T-cell (primary cell): ENCODE data around the gene AP1G1. TPM values are rescaled to one million over a fixed set of nuclear protein-coding genes. Genes with fewer than 3 reads are reported as not detected.
A peak's percentile ranks its signal among the peaks of the same experiment; 100 is the strongest.

Experiments used
- ATAC-seq, 4 experiments: fragments of 200-7000 bp in 3 of 4; fragments of 150-1000 bp in 1 of 4; cut with Tn5 transposase; replicated peaks in 1 of 4; 1 replicate in 3 of 4; 2 replicates in 1 of 4; pipeline ENCODE4 v1.10.0; 2021; ENCODE audit warnings: moderate library complexity in 3 of 4, mild to moderate bottlenecking in 2 of 4, moderate number of reproducible peaks in 1 of 4
- CTCF ChIA-PET, 2 donors: fragments of 300-600 bp; sonication (Branson Sonifier 250); formaldehyde crosslinking; loops; one replicate each; lab custom pipeline; 2022; ENCODE audit warnings: antibody characterized with exemption in 2 of 2; lab: Charles Lee
- POLR2A ChIA-PET, 2 donors: fragments of 300-600 bp; sonication (Branson Sonifier 250); formaldehyde crosslinking; loops; one replicate each; lab custom pipeline; 2022; ENCODE audit warnings: antibody characterized with exemption in 2 of 2; lab: Charles Lee
- DNase-seq, 35 experiments: peaks; one replicate each; pipeline versions ENCODE4 v3.0.0 to v3.0.0-alpha.2; 2013 to 2023
- H3K27ac ChIP-seq: one replicate; pipeline ENCODE4 v1.5.1; 2013; ENCODE audit warnings: low read length
- H3K27me3 ChIP-seq, 2 experiments: replicated peaks in 1 of 2; 1 replicate in 1 of 2; 2 replicates in 1 of 2; pipeline versions ENCODE4 v1.6.1 to v1.7.0; 2013; ENCODE audit warnings: low read length in 1 of 2, mixed read lengths in 1 of 2; ENCODE audit not compliant: control insufficient read depth in 2 of 2, insufficient read depth in 2 of 2; ENCODE audit errors: extremely low read depth in 1 of 2
- H3K36me3 ChIP-seq, 2 donors: 1 replicate in 1 of 2; 2 replicates in 1 of 2; pipeline versions ENCODE4 v1.6.1 to v1.7.0; 2013; ENCODE audit warnings: low read length in 1 of 2; ENCODE audit not compliant: control insufficient read depth in 2 of 2, insufficient read depth in 1 of 2; ENCODE audit errors: extremely low read depth in 1 of 2
- H3K4me1 ChIP-seq, 2 experiments: 1 replicate in 1 of 2; 2 replicates in 1 of 2; pipeline versions ENCODE4 v1.6.1 to v1.7.0; 2013; ENCODE audit warnings: low read length in 2 of 2, mixed read lengths in 1 of 2; ENCODE audit not compliant: insufficient read depth in 2 of 2, control insufficient read depth in 1 of 2; ENCODE audit errors: extremely low read depth in 1 of 2
- H3K4me3 ChIP-seq, 2 donors: 1 replicate in 1 of 2; 2 replicates in 1 of 2; pipeline versions ENCODE4 v1.5.1 to v1.7.0; 2013; ENCODE audit warnings: mild to moderate bottlenecking in 2 of 2, low read length in 1 of 2, moderate library complexity in 1 of 2; ENCODE audit not compliant: control insufficient read depth in 1 of 2; ENCODE audit errors: extremely low read depth in 1 of 2
- H3K9me3 ChIP-seq: 2 replicates; pipeline ENCODE4 v1.7.0; 2013
- H3K27ac Mint-ChIP-seq, 2 donors: one replicate each; pipeline ENCODE4 v1.8.0; 2020 to 2021; ENCODE audit warnings: mild to moderate bottlenecking in 2 of 2, mixed read lengths in 2 of 2
- H3K27me3 Mint-ChIP-seq, 2 donors: one replicate each; pipeline ENCODE4 v1.8.0; 2021 to 2022; ENCODE audit warnings: mixed read lengths in 2 of 2
- H3K36me3 Mint-ChIP-seq: one replicate; pipeline ENCODE4 v1.8.0; 2021; ENCODE audit warnings: mixed read lengths
- H3K4me1 Mint-ChIP-seq, 3 donors: one replicate each; pipeline ENCODE4 v1.8.0; 2020 to 2022; ENCODE audit warnings: mixed read lengths in 3 of 3, mild to moderate bottlenecking in 1 of 3
- H3K4me3 Mint-ChIP-seq, 3 donors: one replicate each; pipeline ENCODE4 v1.8.0; 2020 to 2022; ENCODE audit warnings: mild to moderate bottlenecking in 3 of 3, mixed read lengths in 3 of 3, moderate library complexity in 3 of 3
- H3K9me3 Mint-ChIP-seq, 3 donors: one replicate each; pipeline ENCODE4 v1.8.0; 2020 to 2022; ENCODE audit warnings: mixed read lengths in 3 of 3
- WGBS: methylation state at CpG from one replicate; pipeline ENCODE4 v1.1.5; 2013; ENCODE audit warnings: missing lambda C conversion rate; ENCODE audit not compliant: insufficient coverage; 5-methylcytosine and 5-hydroxymethylcytosine counted together
- total RNA-seq, 35 experiments: library from RNA in 6 of 35; stranded (reverse) in 6 of 35; fragments of 120-200 nt in 1 of 35; gene quantifications; one replicate each; pipeline versions ENCODE4 v1.2.1 to v1.2.4 and lab custom pipeline; 2013 to 2026

Gene AP1G1
- total RNA-seq, 5 donors from 2014 or later (not counting 1 experiment from before 2014, with no cell fraction given): 96.6 to 152 (median 101) TPM

DNA sequence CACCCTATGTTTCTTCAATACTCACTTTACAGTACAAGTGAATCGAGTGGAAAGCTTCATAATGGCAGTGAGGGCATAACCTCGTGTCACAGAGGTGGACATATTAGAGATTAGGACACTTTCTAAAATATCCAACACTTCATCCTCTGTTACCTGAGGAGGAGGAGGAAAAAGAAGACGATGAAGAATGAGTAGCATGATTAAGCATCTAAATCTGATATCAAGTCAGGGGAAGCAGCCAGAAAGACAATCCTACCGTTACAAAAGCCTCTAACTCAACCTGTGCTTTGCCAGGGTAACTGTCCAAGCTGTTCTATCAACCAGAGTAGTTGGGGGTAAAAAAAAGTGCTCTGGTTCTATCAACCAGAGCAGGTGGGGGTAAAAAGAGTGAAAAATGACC lies 60.4 kb downstream of the AP1G1 start:
- H3K27me3 ChIP-seq: no peaks in the 10 kb centered on the region
- no peak for ATAC-seq
- no CpG with 5 or more reads among the region's 4 CpGs for WGBS
- ChIA-PET POLR2A (interaction anchor here in 1 of 2 donors (0.6 kb wide), 1 partner anchor 196 kb away, joined by 3 read pairs; no protein-coding TSS in a partner anchor), CTCF (no interaction called here)
- no peak for DNase-seq
- H3K27ac Mint-ChIP-seq: peak overlapping the region; percentile 7 to 61
- no peak overlapping the region for H3K27ac ChIP-seq
- no peaks in the 10 kb centered on the region for H3K9me3 Mint-ChIP-seq
- peaks cover 43% of the 10 kb centered on the region for H3K36me3 Mint-ChIP-seq
- H3K36me3 ChIP-seq: peaks cover 9 to 67% of the 10 kb centered on the region in 2 donors
- no peaks in the 10 kb centered on the region for H3K4me1 ChIP-seq
- H3K4me3 ChIP-seq: no peak overlapping the region
- no peaks in the 10 kb centered on the region for H3K27me3 Mint-ChIP-seq
- H3K9me3 ChIP-seq: no peaks in the 10 kb centered on the region
- H3K4me3 Mint-ChIP-seq: no peak overlapping the region
- peaks cover 0 to 3% (median 0%) of the 10 kb centered on the region in 3 donors for H3K4me1 Mint-ChIP-seq

DNA sequence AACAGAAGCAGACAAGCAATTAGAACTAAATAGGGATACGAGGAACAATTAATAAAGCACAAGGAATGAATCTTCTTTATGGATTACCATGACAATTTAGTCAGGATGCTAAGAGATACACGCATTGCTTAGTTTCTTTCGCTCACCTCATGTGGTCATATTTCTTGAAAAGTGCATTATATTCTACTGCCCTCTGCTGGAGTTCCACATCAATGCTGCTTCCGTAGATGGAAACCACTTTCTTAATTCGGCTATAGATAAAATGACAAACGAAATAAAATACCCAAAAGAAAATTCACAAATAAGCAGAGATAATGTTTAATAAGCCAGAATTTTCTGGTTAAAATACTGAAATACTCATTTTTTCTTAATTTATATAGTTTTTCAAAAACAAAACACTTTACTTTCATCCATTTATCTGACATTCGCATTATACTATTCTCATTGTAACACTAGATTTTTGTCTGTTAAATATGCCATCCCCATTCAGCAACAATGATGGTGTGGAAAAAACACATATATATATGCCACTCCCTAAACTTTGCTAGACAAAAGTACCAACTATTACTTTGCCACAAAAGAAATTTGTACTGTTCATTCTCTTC lies 62.1 kb downstream of the AP1G1 start:
- no peaks in the 10 kb centered on the region for H3K4me1 ChIP-seq
- CTCF ChIA-PET: no interaction called here
- Mint-ChIP-seq H3K27me3 (no peaks in the 10 kb centered on the region), H3K4me1 (peaks cover 0 to 3% (median 0%) of the 10 kb centered on the region in 3 donors), H3K36me3 (peaks cover 41% of the 10 kb centered on the region), H3K4me3 (no peak overlapping the region), H3K9me3 (no peaks in the 10 kb centered on the region), H3K27ac (no peak overlapping the region)
- peak in 17 of 35 experiments; percentile 4 to 70 (median 13) for DNase-seq
- H3K27ac ChIP-seq: no peak overlapping the region
- ATAC-seq: peak in 3 of 4 experiments; percentile 48 to 68 (median 53)
- no CpG with 5 or more reads among the region's 7 CpGs for WGBS
- H3K27me3 ChIP-seq: no peaks in the 10 kb centered on the region
- peaks cover 8 to 72% of the 10 kb centered on the region in 2 donors for H3K36me3 ChIP-seq
- no peak overlapping the region for H3K4me3 ChIP-seq
- POLR2A ChIA-PET: no interaction called here
- H3K9me3 ChIP-seq: no peaks in the 10 kb centered on the region

DNA sequence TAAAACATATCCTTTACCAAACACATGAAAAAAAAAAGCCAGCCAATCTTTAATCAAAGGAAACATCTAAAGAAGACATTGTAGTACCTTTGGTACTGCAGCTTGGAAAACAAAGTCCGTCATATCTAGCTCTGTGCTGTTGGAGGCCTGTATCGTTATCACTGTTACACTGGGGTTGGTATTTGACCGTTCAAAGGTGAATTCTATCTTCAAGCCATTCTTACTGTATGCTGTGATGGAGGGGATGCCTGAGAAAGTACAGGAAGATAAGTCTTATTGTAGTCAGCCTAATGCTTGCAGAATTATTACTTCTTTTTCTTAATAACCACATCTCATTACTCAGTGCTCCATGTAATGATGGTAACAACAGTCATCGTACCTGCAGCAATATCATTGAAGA lies 69.8 kb downstream of the AP1G1 start:
- Histone ChIP-seq H3K27me3 (no peaks in the 10 kb centered on the region), H3K9me3 (no peaks in the 10 kb centered on the region), H3K36me3 (peaks cover 0 to 61% of the 10 kb centered on the region in 2 donors), H3K4me1 (no peaks in the 10 kb centered on the region), H3K4me3 (no peak overlapping the region), H3K27ac (no peak overlapping the region)
- CTCF ChIA-PET: interaction anchor here (0.6 kb wide), 3 partner anchors 35 to 293 kb away, joined by 3 to 6 read pairs (median 3); no protein-coding TSS in a partner anchor
- POLR2A ChIA-PET: no interaction called here
- H3K4me3 Mint-ChIP-seq: no peak overlapping the region
- H3K9me3 Mint-ChIP-seq: no peaks in the 10 kb centered on the region
- DNase-seq: no peak
- no peaks in the 10 kb centered on the region for H3K4me1 Mint-ChIP-seq
- WGBS: no CpG with 5 or more reads among the region's 4 CpGs
- no peak for ATAC-seq
- no peaks in the 10 kb centered on the region for H3K27me3 Mint-ChIP-seq
- no peak overlapping the region for H3K27ac Mint-ChIP-seq
- peaks cover 43% of the 10 kb centered on the region for H3K36me3 Mint-ChIP-seq

DNA sequence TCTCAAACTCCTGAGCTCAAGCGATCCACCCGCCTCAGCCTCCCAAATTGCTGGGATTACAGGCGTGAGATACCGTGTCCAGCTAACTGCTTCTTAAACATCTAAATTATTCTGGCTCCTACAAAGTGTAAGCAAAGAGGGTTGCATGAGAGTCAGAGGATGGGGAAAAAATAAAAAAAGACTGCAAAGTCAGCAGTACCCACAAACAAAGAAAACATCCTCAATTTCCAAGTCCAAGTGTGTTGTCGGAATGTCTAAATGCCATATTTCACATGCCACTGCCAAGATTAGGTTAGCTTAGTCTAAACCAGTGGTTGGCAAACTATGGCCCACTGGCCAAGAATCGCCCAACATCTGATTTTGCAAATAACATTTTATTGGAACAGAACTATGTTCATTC lies 71.1 kb downstream of the AP1G1 start:
- ChIA-PET POLR2A (no interaction called here), CTCF (no interaction called here)
- H3K4me3 ChIP-seq: no peak overlapping the region
- H3K9me3 ChIP-seq: no peaks in the 10 kb centered on the region
- H3K36me3 Mint-ChIP-seq: peaks cover 49% of the 10 kb centered on the region
- H3K27me3 ChIP-seq: no peaks in the 10 kb centered on the region
- no peak overlapping the region for H3K27ac Mint-ChIP-seq
- H3K36me3 ChIP-seq: peaks cover 4 to 65% of the 10 kb centered on the region in 2 donors
- no peak for DNase-seq
- H3K4me1 Mint-ChIP-seq: no peaks in the 10 kb centered on the region
- no peak overlapping the region for H3K4me3 Mint-ChIP-seq
- H3K9me3 Mint-ChIP-seq: no peaks in the 10 kb centered on the region
- no peaks in the 10 kb centered on the region for H3K27me3 Mint-ChIP-seq
- no peak for ATAC-seq
- 95% methylated on average over 2 of the region's 6 CpGs for WGBS
- H3K27ac ChIP-seq: no peak overlapping the region
- no peaks in the 10 kb centered on the region for H3K4me1 ChIP-seq

DNA sequence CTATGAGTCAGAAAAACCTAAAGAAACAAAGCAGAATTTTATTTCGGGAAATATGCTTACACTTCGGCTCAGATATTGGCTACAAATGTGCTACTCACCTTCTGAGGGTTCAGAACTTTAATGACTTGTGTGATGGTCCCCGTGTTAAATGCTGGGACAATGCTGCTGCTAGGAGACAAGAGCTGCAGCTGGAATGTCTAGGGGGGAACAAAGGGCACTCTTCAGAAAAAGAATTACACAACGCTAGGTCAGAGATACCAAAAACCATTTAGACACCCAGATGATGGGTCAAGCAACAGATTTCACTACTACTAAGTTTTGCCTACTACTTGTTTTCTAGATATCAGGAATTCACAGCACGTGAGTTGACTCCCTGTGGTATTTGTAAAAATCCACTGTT lies 74.1 kb downstream of the AP1G1 start:
- Histone ChIP-seq H3K27ac (no peak overlapping the region), H3K4me1 (no peaks in the 10 kb centered on the region), H3K4me3 (no peak overlapping the region), H3K36me3 (peaks cover 4 to 69% of the 10 kb centered on the region in 2 donors), H3K27me3 (no peaks in the 10 kb centered on the region), H3K9me3 (no peaks in the 10 kb centered on the region)
- ATAC-seq: no peak
- Mint-ChIP-seq H3K27me3 (no peaks in the 10 kb centered on the region), H3K4me3 (no peak overlapping the region), H3K27ac (no peak overlapping the region), H3K4me1 (no peaks in the 10 kb centered on the region), H3K36me3 (peaks cover 57% of the 10 kb centered on the region), H3K9me3 (no peaks in the 10 kb centered on the region)
- POLR2A ChIA-PET: interaction anchor here in 1 of 2 donors (1.1 kb wide), 1 partner anchor 21 kb away, joined by 3 read pairs; no protein-coding TSS in a partner anchor
- WGBS: 92% methylated on average over 3 of the region's 5 CpGs
- no peak for DNase-seq
- CTCF ChIA-PET: no interaction called here

DNA sequence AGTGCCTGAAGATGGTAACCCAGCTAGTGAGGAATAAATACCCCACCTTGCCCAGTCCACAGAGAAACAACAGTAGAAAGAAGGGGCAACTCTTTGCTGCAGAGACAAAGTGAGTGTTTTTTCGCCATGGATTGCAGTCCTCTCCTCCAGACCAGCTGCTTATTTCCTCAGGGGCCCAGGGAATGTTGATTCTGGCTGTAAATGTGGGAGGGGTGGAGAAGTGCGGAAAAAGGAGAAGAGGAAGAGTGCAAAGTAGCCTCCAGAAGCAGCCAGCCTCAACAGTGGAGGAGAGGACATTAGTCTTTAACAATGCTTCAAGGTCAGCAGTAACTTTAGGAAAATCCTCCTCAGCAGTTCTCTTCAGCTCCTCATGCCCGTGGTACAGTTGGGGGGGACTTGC lies 76.0 kb downstream of the AP1G1 start:
- no peak overlapping the region for H3K27ac Mint-ChIP-seq
- POLR2A ChIA-PET: no interaction called here
- WGBS: no CpG with 5 or more reads among the region's 3 CpGs

More for the DNA sequence above, 76.0 kb downstream of the AP1G1 start:
- no peaks in the 10 kb centered on the region for H3K27me3 ChIP-seq
- peaks cover 4 to 56% of the 10 kb centered on the region in 2 donors for H3K36me3 ChIP-seq
- Mint-ChIP-seq H3K4me3 (no peak overlapping the region), H3K4me1 (no peaks in the 10 kb centered on the region), H3K9me3 (no peaks in the 10 kb centered on the region), H3K27me3 (no peaks in the 10 kb centered on the region), H3K36me3 (peaks cover 41% of the 10 kb centered on the region)
- no peaks in the 10 kb centered on the region for H3K9me3 ChIP-seq
- CTCF ChIA-PET: no interaction called here
- ATAC-seq (no peak), DNase-seq (no peak)
- H3K27ac ChIP-seq: no peak overlapping the region
- no peak overlapping the region for H3K4me3 ChIP-seq
- H3K4me1 ChIP-seq: no peaks in the 10 kb centered on the region
